ENCODE results near the gene ZNF644. TPM values are rescaled to one million over a fixed set of nuclear protein-coding genes. Genes with fewer than 3 reads are reported as not detected.

The ZNF644 gene
- total and polyA plus RNA-seq, 4 donors, result 12.0 to 82.3 (median 40.0) TPM

DNA sequence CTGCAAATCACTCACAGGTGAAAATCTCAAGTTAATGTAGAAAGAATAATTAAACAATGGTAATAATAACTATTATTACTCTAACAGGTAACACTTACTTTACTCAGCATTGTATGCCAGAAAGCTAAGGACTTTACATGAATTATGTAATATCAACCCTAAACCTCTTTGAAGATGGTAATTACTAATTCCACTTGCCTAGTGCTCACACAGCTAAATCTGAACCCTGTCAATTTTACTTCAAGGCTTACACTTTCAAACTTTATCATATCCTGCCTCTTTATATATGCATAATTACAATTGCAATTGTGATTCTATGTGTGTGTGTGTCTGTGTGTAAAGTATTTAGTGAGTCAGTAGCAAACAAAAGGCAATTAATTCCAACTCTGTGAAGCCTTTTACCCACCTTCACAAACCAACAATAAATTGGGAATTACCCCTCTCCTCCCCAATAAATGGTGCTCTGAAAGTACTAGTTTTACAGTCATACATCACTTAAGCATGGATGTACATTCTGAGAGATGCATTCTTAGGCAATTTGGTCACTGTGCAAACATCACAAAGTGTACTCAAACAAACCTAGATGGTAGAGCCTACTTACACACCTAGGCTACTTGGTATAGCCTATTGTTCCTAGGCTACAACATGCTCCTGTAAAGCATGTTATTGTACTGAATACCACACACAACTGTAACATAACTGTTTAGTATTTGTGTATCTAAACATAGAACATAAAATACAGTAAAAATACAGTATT, 5.9 kb downstream of the ZNF644 start:
- Histone ChIP-seq H3K4me1 (ENCODE audit: control insufficient read depth in 1 of 2, insufficient read depth in 2 of 2, low read length in 2 of 2) (peaks cover 0 to 3% of the 10 kb centered on the region in 2 donors), H3K27ac (ENCODE audit: low read depth in 1 of 2, low read length in 2 of 2) (no peak overlapping the region), H3K27me3 (ENCODE audit: control insufficient read depth in 1 of 2, insufficient read depth in 2 of 2, low read length in 1 of 2) (no peaks in the 10 kb centered on the region), H3K4me3 (ENCODE audit: low read length in 2 of 2) (no peak overlapping the region), H3K36me3 (ENCODE audit: control insufficient read depth in 1 of 2, insufficient read depth in 2 of 2, low read length in 1 of 2) (no peaks in the 10 kb centered on the region), H3K9me3 (ENCODE audit: control insufficient read depth, low read length) (no peaks in the 10 kb centered on the region)
- no peak for ATAC-seq (ENCODE audit: low FRiP score)
- intact Hi-C loops (cut with DNase I), result no loop called here
- DNase-seq, result no peak

DNA sequence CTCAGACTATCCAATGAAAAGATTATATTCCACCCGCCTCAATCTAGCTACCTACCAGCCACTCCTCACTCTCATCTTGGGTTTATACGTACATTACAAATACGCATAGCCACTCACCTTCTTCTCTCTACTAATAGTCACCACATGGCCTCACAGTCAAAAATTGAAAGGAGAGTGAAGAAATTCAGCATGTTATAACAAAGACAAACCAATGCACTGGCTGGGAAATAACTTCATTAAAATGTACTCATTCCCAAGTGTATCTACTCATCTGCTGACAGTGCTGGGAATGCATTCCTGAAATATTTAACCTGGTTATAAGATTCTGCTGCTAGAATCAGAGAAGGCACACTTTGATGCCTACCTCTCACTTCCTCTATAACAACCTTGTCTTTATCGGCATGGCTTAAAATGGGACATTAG, 6.5 kb downstream of the ZNF644 start:
- H3K27ac ChIP-seq (ENCODE audit: low read depth in 1 of 2, low read length in 2 of 2), result no peak overlapping the region
- 87 to 88% methylated on average over 4 of the region's 4 CpGs for WGBS, 2 donors
- no peak overlapping the region for H3K4me3 ChIP-seq (ENCODE audit: low read length in 2 of 2)
- no peaks in the 10 kb centered on the region for H3K27me3 ChIP-seq (ENCODE audit: control insufficient read depth in 1 of 2, insufficient read depth in 2 of 2, low read length in 1 of 2)
- no peaks in the 10 kb centered on the region for H3K9me3 ChIP-seq (ENCODE audit: control insufficient read depth, low read length)
- no peak for DNase-seq
- no peak for ATAC-seq (ENCODE audit: low FRiP score)
- peaks cover 0 to 3% of the 10 kb centered on the region in 2 donors for H3K4me1 ChIP-seq (ENCODE audit: control insufficient read depth in 1 of 2, insufficient read depth in 2 of 2, low read length in 2 of 2)
- intact Hi-C loops (cut with DNase I), result no loop called here
- H3K36me3 ChIP-seq (ENCODE audit: control insufficient read depth in 1 of 2, insufficient read depth in 2 of 2, low read length in 1 of 2), result no peaks in the 10 kb centered on the region

DNA sequence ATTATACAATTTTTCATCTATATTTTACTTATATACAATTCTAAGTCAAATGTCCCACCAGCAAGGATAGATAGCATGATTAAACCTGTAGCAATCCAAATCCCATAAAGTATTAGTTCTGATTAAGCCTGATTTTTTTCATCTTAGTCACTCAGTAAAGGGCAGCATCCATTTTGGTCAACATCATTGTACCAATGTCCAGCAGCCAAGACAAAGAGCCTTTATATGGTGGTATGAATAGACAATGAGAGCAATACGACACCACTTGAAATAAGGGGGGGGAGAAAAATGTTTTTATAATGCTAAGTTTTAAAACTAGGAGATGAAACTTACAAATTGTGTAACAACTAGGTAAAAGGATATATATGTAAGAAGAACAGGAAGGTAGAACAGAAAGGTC, 7.4 kb downstream of the ZNF644 start:
- no peak overlapping the region for H3K4me3 ChIP-seq (ENCODE audit: low read length in 2 of 2)
- 91 to 95% methylated on average over 1 of the region's 1 CpG for WGBS, 2 donors
- peaks cover 0 to 3% of the 10 kb centered on the region in 2 donors for H3K4me1 ChIP-seq (ENCODE audit: control insufficient read depth in 1 of 2, insufficient read depth in 2 of 2, low read length in 2 of 2)
- intact Hi-C loops (cut with DNase I), result no loop called here
- H3K36me3 ChIP-seq (ENCODE audit: control insufficient read depth in 1 of 2, insufficient read depth in 2 of 2, low read length in 1 of 2), result no peaks in the 10 kb centered on the region
- no peaks in the 10 kb centered on the region for H3K27me3 ChIP-seq (ENCODE audit: control insufficient read depth in 1 of 2, insufficient read depth in 2 of 2, low read length in 1 of 2)
- DNase-seq, result no peak
- no peaks in the 10 kb centered on the region for H3K9me3 ChIP-seq (ENCODE audit: control insufficient read depth, low read length)
- no peak for ATAC-seq (ENCODE audit: low FRiP score)
- no peak overlapping the region for H3K27ac ChIP-seq (ENCODE audit: low read depth in 1 of 2, low read length in 2 of 2)

DNA sequence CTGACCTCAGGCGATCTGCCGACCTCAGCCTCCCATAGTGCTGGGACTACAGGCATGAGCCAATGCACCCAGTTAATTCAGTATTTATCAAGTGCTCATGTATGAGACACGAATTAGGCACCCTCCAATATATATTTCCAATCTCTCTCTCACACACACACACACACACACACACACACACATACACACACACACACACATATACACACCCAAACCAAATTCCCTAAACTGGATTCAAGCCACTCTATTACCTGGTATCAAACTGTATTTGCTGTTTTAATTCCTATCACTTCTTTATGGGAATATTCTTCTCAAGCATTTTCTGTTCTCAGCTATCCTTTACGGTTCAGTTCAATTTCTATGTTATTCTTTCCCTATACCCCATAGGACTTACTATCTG, 8.5 kb downstream of the ZNF644 start:
- Histone ChIP-seq H3K27ac (ENCODE audit: low read depth in 1 of 2, low read length in 2 of 2) (no peak overlapping the region), H3K36me3 (ENCODE audit: control insufficient read depth in 1 of 2, insufficient read depth in 2 of 2, low read length in 1 of 2) (no peaks in the 10 kb centered on the region), H3K9me3 (ENCODE audit: control insufficient read depth, low read length) (no peaks in the 10 kb centered on the region), H3K27me3 (ENCODE audit: control insufficient read depth in 1 of 2, insufficient read depth in 2 of 2, low read length in 1 of 2) (no peaks in the 10 kb centered on the region), H3K4me3 (ENCODE audit: low read length in 2 of 2) (no peak overlapping the region), H3K4me1 (ENCODE audit: control insufficient read depth in 1 of 2, insufficient read depth in 2 of 2, low read length in 2 of 2) (peaks cover 0 to 3% of the 10 kb centered on the region in 2 donors)
- intact Hi-C loops (cut with DNase I), result no loop called here
- ATAC-seq (ENCODE audit: low FRiP score) (no peak), DNase-seq (no peak)
- 84 to 88% methylated on average over 4 of the region's 4 CpGs for WGBS, 2 donors

DNA sequence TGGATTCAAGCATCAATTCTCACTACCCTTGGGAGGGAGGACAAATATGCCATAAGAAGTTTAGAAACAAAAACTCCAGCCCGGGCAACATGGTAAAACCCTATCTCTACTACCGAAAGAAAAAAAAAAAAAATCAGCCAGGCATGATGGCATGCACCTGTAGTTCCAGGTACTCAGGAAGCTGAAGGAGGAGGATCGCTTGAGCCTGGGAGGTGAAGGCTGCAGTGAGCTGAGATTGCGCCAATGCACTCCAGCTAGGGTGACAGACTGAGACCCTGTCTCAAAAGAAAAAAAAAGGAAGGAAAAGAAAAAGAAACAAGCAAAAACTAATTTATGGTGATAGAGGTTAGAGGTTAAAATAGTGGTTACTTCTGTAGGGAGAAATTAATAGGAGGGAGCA, 9.6 kb downstream of the ZNF644 start:
- WGBS, 2 donors, result 80 to 87% methylated on average over 4 of the region's 4 CpGs
- Histone ChIP-seq H3K27ac (ENCODE audit: low read depth in 1 of 2, low read length in 2 of 2) (no peak overlapping the region), H3K36me3 (ENCODE audit: control insufficient read depth in 1 of 2, insufficient read depth in 2 of 2, low read length in 1 of 2) (peaks cover 0 to 2% of the 10 kb centered on the region in 2 donors), H3K9me3 (ENCODE audit: control insufficient read depth, low read length) (no peaks in the 10 kb centered on the region), H3K4me3 (ENCODE audit: low read length in 2 of 2) (no peak overlapping the region), H3K4me1 (ENCODE audit: control insufficient read depth in 1 of 2, insufficient read depth in 2 of 2, low read length in 2 of 2) (peaks cover 3% of the 10 kb centered on the region in 2 donors), H3K27me3 (ENCODE audit: control insufficient read depth in 1 of 2, insufficient read depth in 2 of 2, low read length in 1 of 2) (no peaks in the 10 kb centered on the region)
- no peak for ATAC-seq (ENCODE audit: low FRiP score)
- no peak for DNase-seq
- intact Hi-C loops (cut with DNase I), result no loop called here

DNA sequence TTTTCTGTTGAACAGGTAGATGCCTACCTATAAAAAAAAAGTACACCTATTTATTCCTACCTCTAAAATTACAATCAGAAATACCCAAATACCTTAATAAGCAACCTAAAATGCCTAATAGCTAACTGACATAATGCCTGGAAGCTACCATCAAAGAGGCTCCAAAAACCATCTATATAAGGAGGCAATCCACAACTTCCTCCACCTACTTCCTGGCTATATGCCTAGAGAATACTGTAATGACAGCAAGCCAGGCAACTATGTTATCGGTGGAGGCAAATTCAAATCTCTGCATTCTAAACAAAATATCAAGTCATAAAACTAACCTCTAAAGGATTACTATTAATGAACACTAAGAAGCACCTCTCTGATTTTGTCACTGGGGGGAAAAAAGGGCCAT, 10.1 kb downstream of the ZNF644 start:
- intact Hi-C loops (cut with DNase I), result no loop called here
- H3K36me3 ChIP-seq (ENCODE audit: control insufficient read depth in 1 of 2, insufficient read depth in 2 of 2, low read length in 1 of 2), result peaks cover 0 to 2% of the 10 kb centered on the region in 2 donors
- H3K4me3 ChIP-seq (ENCODE audit: low read length in 2 of 2), result no peak overlapping the region
- 0 to 3% methylated on average over 1 of the region's 1 CpG for WGBS, 2 donors
- ATAC-seq (ENCODE audit: low FRiP score), result no peak
- no peaks in the 10 kb centered on the region for H3K27me3 ChIP-seq (ENCODE audit: control insufficient read depth in 1 of 2, insufficient read depth in 2 of 2, low read length in 1 of 2)
- H3K27ac ChIP-seq (ENCODE audit: low read depth in 1 of 2, low read length in 2 of 2), result no peak overlapping the region
- no peaks in the 10 kb centered on the region for H3K9me3 ChIP-seq (ENCODE audit: control insufficient read depth, low read length)
- DNase-seq, result no peak
- H3K4me1 ChIP-seq (ENCODE audit: control insufficient read depth in 1 of 2, insufficient read depth in 2 of 2, low read length in 2 of 2), result peaks cover 3% of the 10 kb centered on the region in 2 donors

DNA sequence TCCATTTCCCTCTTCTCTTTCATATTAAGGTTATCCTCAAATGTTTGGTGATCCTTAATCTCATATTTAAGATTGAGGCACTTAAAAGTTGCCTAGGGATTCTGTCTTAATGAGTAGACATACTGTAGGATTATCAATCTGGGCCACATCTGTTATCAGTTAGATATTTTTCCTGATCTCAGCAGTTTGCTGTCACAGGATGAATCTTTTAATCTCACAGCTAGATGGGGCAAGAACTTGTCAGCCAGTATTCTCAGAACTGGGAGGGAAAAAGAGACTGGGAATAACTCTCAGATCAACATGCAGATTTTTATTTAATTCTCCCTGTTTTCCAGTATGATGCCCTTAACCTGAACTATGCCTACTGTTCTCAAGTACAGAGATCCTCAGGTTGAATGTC, 14.0 kb downstream of the ZNF644 start:
- ATAC-seq (ENCODE audit: low FRiP score) (no peak), DNase-seq (no peak)
- Histone ChIP-seq H3K36me3 (ENCODE audit: control insufficient read depth in 1 of 2, insufficient read depth in 2 of 2, low read length in 1 of 2) (peaks cover 0 to 2% of the 10 kb centered on the region in 2 donors), H3K27me3 (ENCODE audit: control insufficient read depth in 1 of 2, insufficient read depth in 2 of 2, low read length in 1 of 2) (no peaks in the 10 kb centered on the region), H3K27ac (ENCODE audit: low read depth in 1 of 2, low read length in 2 of 2) (no peak overlapping the region), H3K4me1 (ENCODE audit: control insufficient read depth in 1 of 2, insufficient read depth in 2 of 2, low read length in 2 of 2) (peaks cover 3% of the 10 kb centered on the region in 2 donors), H3K4me3 (ENCODE audit: low read length in 2 of 2) (no peak overlapping the region), H3K9me3 (ENCODE audit: control insufficient read depth, low read length) (no peaks in the 10 kb centered on the region)
- intact Hi-C loops (cut with DNase I), result no loop called here

DNA sequence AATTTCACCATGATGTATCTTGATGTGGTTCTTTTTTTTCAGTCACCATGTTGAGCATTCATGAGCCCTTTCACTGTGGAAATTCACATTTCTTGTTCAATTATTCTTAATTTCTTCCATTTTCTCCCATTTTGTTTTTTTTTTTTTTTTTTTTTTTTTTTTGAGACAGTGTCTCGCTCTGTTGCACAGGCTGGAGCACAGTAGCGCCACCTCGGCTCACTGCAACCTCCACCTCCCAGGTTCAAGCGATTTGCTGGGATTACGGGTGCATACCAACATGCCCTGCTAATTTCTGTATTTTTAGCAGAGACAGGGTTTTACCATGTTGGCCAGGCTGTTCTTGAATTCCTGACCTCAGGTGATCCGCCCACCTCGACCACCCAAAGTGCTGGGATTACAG, 14.7 kb downstream of the ZNF644 start:
- ATAC-seq (ENCODE audit: low FRiP score), result no peak
- peaks cover 2 to 3% of the 10 kb centered on the region in 2 donors for H3K4me1 ChIP-seq (ENCODE audit: control insufficient read depth in 1 of 2, insufficient read depth in 2 of 2, low read length in 2 of 2)
- H3K36me3 ChIP-seq (ENCODE audit: control insufficient read depth in 1 of 2, insufficient read depth in 2 of 2, low read length in 1 of 2), result peaks cover 0 to 2% of the 10 kb centered on the region in 2 donors
- no peaks in the 10 kb centered on the region for H3K9me3 ChIP-seq (ENCODE audit: control insufficient read depth, low read length)
- DNase-seq, result no peak
- no peak overlapping the region for H3K4me3 ChIP-seq (ENCODE audit: low read length in 2 of 2)
- intact Hi-C loops (cut with DNase I), result no loop called here
- WGBS, 2 donors, result 85 to 92% methylated on average over 7 of the region's 7 CpGs
- no peaks in the 10 kb centered on the region for H3K27me3 ChIP-seq (ENCODE audit: control insufficient read depth in 1 of 2, insufficient read depth in 2 of 2, low read length in 1 of 2)
- no peak overlapping the region for H3K27ac ChIP-seq (ENCODE audit: low read depth in 1 of 2, low read length in 2 of 2)

DNA sequence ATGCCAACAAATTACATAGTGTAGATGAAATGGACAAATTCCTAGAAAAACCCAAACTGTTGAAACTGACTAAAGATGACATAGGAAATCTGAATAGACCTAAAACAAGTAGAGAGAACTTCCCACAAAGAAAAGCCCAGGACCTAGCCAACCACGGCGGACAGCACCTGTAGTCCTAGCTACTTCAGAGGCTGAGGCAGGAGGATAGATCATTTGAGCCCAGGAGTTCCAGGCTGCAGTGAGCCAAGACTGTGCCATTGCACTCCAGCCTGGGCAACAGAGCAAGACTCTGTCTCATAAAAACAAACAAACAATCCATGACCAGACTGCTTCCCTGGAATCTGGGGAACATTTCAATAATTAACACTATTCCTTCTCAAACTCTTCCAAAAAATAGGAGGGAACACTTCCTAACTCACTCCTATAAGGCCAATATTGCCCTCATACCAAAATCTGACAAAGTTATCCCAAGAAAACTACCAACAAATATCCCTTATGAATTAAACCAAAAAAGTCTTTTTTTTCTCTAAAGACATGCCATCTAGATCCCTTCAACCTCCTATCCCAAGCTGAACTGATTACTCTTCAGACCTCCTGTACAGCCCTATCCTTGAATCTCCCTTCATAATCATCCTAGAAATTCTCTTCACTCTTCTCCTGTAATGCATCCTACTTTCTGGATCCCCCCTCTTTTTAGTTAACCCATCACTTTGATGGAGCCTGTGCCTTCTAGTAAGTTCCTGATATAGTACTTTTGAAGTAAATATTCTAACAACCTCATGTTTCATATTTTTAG, 15.5 kb downstream of the ZNF644 start:
- DNase-seq (no peak), ATAC-seq (ENCODE audit: low FRiP score) (no peak)
- Histone ChIP-seq H3K27ac (ENCODE audit: low read depth in 1 of 2, low read length in 2 of 2) (no peak overlapping the region), H3K27me3 (ENCODE audit: control insufficient read depth in 1 of 2, insufficient read depth in 2 of 2, low read length in 1 of 2) (no peaks in the 10 kb centered on the region), H3K4me3 (ENCODE audit: low read length in 2 of 2) (no peak overlapping the region), H3K36me3 (ENCODE audit: control insufficient read depth in 1 of 2, insufficient read depth in 2 of 2, low read length in 1 of 2) (peaks cover 0 to 2% of the 10 kb centered on the region in 2 donors), H3K9me3 (ENCODE audit: control insufficient read depth, low read length) (no peaks in the 10 kb centered on the region), H3K4me1 (ENCODE audit: control insufficient read depth in 1 of 2, insufficient read depth in 2 of 2, low read length in 2 of 2) (peaks cover 0 to 3% of the 10 kb centered on the region in 2 donors)
- 95 to 99% methylated on average over 2 of the region's 2 CpGs for WGBS, 2 donors
- intact Hi-C loops (cut with DNase I), result no loop called here

Data from aorta (tissue), 5 donors.